DOHH2 (cell line): ENCODE measurements around the gene CABLES1.

Experiments
- EZH2phosphoT487 ChIP-seq: fragments of 200-600 bp; sonication (generic); IDR thresholded peaks from 2 replicates; pipeline ENCODE4 v1.6.1; 2017; ENCODE audit warnings: borderline replicate concordance, mild to moderate bottlenecking, antibody characterized with exemption, low read length, moderate library complexity, mixed read lengths
- TF ChIP-seq, protein P1 (sequence below): fragments of 200-600 bp; sonication (generic); IDR thresholded peaks from one replicate; pipeline ENCODE4 v1.5.1; 2014; ENCODE audit warnings: antibody characterized with exemption, mild to moderate bottlenecking, low read depth, low read length; ENCODE audit not compliant: poor library complexity, severe bottlenecking

DNA sequence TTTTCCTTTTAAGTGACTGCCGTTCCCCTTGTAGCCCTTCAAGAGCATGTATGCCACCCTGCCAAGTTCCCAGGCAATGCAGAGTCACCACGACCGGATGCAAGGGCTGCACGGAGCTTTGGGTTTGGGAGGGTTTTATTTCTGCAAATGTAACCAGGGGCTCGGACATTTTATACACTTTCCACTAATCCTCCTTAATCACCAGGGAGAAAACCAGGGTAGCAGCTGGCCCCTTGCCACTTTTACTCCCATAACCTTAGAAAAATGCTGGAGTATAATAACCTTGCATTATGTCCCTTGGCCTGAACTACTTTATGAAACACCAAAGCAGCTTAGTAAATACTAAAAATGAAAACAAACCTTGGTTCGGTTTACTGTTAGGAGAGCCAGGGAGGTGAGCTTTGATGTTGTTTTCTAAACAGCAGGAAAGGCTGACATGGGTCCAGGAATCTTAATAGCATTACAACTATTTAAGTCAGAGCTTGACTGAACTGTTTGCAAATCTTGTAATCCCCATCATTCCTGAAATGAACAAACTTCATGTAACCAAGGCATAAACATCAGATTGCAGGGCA, 165.0 kb downstream of the CABLES1 start:
- TF ChIP-seq, protein P1, sequence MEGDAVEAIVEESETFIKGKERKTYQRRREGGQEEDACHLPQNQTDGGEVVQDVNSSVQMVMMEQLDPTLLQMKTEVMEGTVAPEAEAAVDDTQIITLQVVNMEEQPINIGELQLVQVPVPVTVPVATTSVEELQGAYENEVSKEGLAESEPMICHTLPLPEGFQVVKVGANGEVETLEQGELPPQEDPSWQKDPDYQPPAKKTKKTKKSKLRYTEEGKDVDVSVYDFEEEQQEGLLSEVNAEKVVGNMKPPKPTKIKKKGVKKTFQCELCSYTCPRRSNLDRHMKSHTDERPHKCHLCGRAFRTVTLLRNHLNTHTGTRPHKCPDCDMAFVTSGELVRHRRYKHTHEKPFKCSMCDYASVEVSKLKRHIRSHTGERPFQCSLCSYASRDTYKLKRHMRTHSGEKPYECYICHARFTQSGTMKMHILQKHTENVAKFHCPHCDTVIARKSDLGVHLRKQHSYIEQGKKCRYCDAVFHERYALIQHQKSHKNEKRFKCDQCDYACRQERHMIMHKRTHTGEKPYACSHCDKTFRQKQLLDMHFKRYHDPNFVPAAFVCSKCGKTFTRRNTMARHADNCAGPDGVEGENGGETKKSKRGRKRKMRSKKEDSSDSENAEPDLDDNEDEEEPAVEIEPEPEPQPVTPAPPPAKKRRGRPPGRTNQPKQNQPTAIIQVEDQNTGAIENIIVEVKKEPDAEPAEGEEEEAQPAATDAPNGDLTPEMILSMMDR, result no peak
- no peak for TF ChIP-seq EZH2phosphoT487
